ENCODE results near the gene MYLK2. TPM values are rescaled to one million over a fixed set of nuclear protein-coding genes. Genes with fewer than 3 reads are reported as not detected.

The MYLK2 gene
- total RNA-seq, 1 donor from 2014 or later: 0.49 TPM

GRCh38 chr20:31877684-31878083 lies 58.5 kb downstream of the MYLK2 start:
- peaks cover 2% of the 10 kb centered on the region for H3K36me3 Mint-ChIP-seq
- H3K27ac Mint-ChIP-seq: no peak overlapping the region
- no peak overlapping the region for H3K4me3 Mint-ChIP-seq
- H3K9me3 Mint-ChIP-seq: peaks cover 3% of the 10 kb centered on the region
- peaks cover 30% of the 10 kb centered on the region for H3K27me3 Mint-ChIP-seq (ENCODE audit: low read depth)
- H3K4me1 Mint-ChIP-seq: peaks cover 4% of the 10 kb centered on the region
- no peak for DNase-seq (ENCODE audit: low spot score in 2 of 2, unreplicated experiment in 2 of 2)
- no peak for TF ChIP-seq CTCF (IDR thresholded peaks at IDR 0.05; ENCODE audit: unreplicated experiment)

- Mint-ChIP-seq H3K27ac (peak overlapping the region; percentile 95), H3K27me3 (ENCODE audit: low read depth) (peaks cover 16% of the 10 kb centered on the region), H3K4me1 (peaks cover 4% of the 10 kb centered on the region), H3K9me3 (peaks cover 7% of the 10 kb centered on the region), H3K36me3 (peaks cover 2% of the 10 kb centered on the region), H3K4me3 (peak overlapping the region; percentile 90)
- no peak for TF ChIP-seq CTCF (IDR thresholded peaks at IDR 0.05; ENCODE audit: unreplicated experiment)
- peak; percentile 90 to 91 for DNase-seq (ENCODE audit: low spot score in 2 of 2, unreplicated experiment in 2 of 2)
Measured at GRCh38 chr20:31879143-31879987, 60.2 kb downstream of the MYLK2 start.

- Mint-ChIP-seq H3K9me3 (peaks cover 7% of the 10 kb centered on the region), H3K27me3 (ENCODE audit: low read depth) (peaks cover 21% of the 10 kb centered on the region), H3K36me3 (peaks cover 2% of the 10 kb centered on the region), H3K4me1 (peaks cover 4% of the 10 kb centered on the region), H3K27ac (no peak overlapping the region), H3K4me3 (no peak overlapping the region)
- DNase-seq (ENCODE audit: low spot score in 2 of 2, unreplicated experiment in 2 of 2): no peak
- TF ChIP-seq CTCF (IDR thresholded peaks at IDR 0.05; ENCODE audit: unreplicated experiment): no peak
Measured at GRCh38 chr20:31881945-31882344, 62.8 kb downstream of the MYLK2 start.

- H3K36me3 Mint-ChIP-seq: no peaks in the 10 kb centered on the region
- peaks cover 4% of the 10 kb centered on the region for H3K4me1 Mint-ChIP-seq
- no peak overlapping the region for H3K4me3 Mint-ChIP-seq
- TF ChIP-seq CTCF (IDR thresholded peaks at IDR 0.05; ENCODE audit: unreplicated experiment): no peak
- DNase-seq (ENCODE audit: low spot score in 2 of 2, unreplicated experiment in 2 of 2): no peak
- H3K27ac Mint-ChIP-seq: no peak overlapping the region
- peaks cover 30% of the 10 kb centered on the region for H3K27me3 Mint-ChIP-seq (ENCODE audit: low read depth)
- peaks cover 3% of the 10 kb centered on the region for H3K9me3 Mint-ChIP-seq
Measured at GRCh38 chr20:31883829-31884228, 64.7 kb downstream of the MYLK2 start.

Other genes starting within 250 kb of the MYLK2 start
- gene ID1, start 214.1 kb upstream of the MYLK2 start, total RNA-seq: 374 to 378 TPM (median 377 TPM) in 3 replicates
- gene COX4I2, start 181.4 kb upstream of the MYLK2 start, total RNA-seq: 0.34 TPM in 1 of 3 replicates, not detected in the others
- gene BCL2L1, start 96.5 kb upstream of the MYLK2 start, total RNA-seq: 63.2 to 66.6 TPM (median 64.8 TPM) in 3 replicates
- 36.6 to 39.0 TPM (median 37.5 TPM) in 3 replicates for gene TPX2, start 80.1 kb upstream of the MYLK2 start, total RNA-seq
- 1.9 to 2.5 TPM (median 2.1 TPM) in 3 replicates for gene FOXS1, start 26.2 kb downstream of the MYLK2 start, total RNA-seq
- gene DUSP15, start 51.2 kb downstream of the MYLK2 start, total RNA-seq: 8.4 to 10.4 TPM (median 8.5 TPM) in 3 replicates
- 0.52 to 0.86 TPM (median 0.67 TPM) in 3 replicates for gene TTLL9, start 51.3 kb downstream of the MYLK2 start, total RNA-seq
- 16.2 to 17.9 TPM (median 16.3 TPM) in 3 replicates for gene PDRG1, start 132.7 kb downstream of the MYLK2 start, total RNA-seq
- 0.25 to 0.32 TPM (median 0.29 TPM) in 3 replicates for gene XKR7, start 148.8 kb downstream of the MYLK2 start, total RNA-seq
- gene CCM2L, start 191.1 kb downstream of the MYLK2 start, total RNA-seq: 0.16 to 0.38 TPM in 2 of 3 replicates, not detected in the other
- not detected in 3 replicates for gene HCK, start 232.9 kb downstream of the MYLK2 start, total RNA-seq

Measured in mesothelial cell of epicardium (in vitro differentiated cells).